Stimulated activated CD8-positive, alpha-beta memory T cell treated with anti-CD3 and anti-CD28 coated beads, Interleukin-4, amount 100 ng/mL, for 24 hours (primary cell): ENCODE results near the gene NDUFS4.
A peak's percentile ranks its signal among the peaks of the same experiment; 100 is the strongest.
"Not testable (repeated sequence)": the region's sequence is repeated elsewhere in the genome, so short reads cannot be mapped to it uniquely, and the experiment has no call there.

ENCODE experiments used
- DNase-seq: peaks from one replicate; pipeline ENCODE4 v3.0.0-alpha.2; 2020; ENCODE audit warnings: low read depth

The NDUFS4 gene

DNA sequence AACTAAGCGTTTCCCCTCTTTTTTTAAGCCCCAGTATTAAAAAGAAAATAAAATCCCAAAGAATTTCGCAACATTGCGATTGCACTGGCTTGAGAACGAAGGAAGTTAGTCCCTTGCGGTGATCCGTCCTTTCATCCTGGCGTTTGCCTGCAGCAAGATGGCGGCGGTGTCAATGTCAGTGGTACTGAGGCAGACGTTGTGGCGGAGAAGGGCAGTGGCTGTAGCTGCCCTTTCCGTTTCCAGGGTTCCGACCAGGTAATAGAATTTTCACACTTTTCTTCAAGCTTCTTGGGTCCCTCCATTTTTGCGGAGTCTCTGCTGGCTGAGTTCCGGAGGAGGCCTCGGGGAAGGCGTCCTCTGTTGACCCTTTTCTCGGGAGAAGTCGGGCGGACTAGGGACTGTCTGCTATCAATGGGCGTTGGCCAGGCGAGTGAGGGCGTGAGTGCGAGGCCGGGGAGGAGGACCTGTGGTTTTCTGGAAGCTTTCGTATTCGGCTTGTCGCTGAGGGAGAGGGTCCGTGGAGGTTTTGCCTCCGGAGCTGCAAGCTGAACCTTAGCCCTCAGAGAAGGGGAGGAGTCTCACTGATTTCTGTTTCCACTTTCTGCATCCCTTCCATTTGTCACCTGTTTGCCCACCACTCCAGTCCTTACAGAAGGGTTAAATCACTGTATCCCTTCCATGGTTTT, at the start of gene NDUFS4:
Gene NDUFS4 (plus strand): TSS at position 134 of the 686 bp plus-strand sequence. CDS start 24 bp downstream, at position 158.
- DNase-seq = peak; percentile 66

DNA sequence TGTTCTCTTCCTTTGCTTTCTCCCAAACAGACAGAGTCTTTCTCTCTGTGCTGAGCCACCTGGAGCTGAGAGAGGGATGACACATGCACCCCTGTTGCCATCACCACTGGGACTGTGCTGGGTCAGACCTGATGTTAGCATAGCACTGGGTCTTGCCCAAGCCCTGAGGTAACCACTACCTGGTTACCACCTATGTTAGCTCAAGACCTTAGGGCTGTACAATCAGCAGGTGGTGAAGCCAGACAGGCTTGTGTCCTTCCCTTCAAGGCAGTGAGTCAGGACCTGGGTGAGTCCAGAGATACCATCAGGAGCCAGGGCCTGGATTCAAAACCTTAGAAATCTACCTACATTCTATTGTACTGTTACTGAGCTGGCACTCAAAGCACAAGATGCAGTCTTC, 47.9 kb upstream of the NDUFS4 start:
- no peak for DNase-seq

DNA sequence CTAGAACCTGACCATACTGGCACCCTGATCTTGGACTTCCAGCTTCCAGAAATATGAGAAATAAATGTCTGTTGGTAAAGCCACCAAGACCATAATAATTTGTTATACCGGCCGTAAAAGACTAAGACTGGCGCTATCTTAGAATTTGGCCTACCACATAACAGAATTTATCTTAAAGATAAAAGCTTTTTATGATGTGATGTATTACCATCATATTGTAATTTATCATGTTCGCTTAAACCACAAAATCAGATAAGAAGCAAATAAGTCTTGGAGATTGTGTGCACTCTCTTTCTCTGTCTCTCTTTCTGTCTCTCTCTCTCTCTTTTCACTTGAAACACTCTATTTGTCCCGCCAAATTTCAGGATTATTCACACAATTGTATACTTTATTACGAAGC, 44.5 kb upstream of the NDUFS4 start:
- DNase-seq = no peak

DNA sequence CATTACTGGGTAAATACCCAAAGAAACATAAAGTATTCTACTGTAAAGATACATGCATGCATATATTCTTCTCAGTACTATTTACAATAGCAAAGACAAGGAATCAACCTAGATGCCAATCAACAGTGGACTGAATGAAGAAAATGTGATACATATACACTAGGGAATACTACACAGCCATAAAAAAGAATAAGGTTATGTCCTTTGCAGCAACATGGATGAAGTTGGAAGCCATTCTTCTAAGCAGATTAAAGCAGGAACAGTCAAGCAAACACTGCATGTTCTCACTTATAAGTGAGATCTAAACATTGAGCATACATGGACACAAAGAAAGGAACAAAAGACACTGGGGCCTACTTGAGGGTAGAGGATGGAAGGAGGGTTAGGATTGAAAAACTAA, 39.6 kb upstream of the NDUFS4 start:
- no peak for DNase-seq

DNA sequence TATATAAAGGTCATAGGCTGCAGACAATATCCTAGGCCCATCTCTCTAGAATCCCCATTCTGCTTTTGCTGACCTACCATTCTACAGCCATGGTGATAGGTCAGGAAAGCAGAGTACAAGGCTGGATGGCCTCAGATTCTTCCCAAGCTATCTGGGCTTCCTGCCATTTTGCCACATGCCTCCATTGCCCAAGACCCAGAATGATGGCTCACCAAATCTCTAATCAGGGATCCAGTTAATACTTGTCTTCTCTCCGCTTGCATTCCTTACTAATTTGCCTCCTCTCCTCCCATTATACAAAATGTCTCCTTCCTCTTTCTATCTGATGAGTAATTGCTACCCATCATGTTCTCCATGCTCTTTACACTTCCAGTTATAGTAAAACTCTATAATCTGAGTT, 22.7 kb upstream of the NDUFS4 start:
- no peak for DNase-seq

DNA sequence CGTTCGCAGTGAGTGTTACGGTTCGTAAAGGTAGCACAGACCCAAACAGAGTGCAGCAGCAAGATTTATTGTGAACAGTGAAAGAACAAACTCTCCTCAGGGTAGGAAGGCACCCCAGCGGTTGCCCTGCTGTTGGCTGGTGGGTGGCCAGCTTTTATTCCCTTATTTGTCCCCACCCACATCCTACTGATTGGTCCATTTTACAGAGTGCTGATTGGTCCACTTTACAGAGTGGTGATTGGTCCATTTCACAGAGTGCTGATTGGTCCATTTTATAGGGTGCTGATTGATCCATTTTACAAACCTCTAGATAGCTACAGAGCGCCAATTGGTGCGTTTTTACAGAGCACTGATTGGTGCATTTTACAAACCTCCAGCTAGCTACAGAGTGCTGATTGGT, 19.7 kb upstream of the NDUFS4 start:
- DNase-seq = not testable (repeated sequence)

DNA sequence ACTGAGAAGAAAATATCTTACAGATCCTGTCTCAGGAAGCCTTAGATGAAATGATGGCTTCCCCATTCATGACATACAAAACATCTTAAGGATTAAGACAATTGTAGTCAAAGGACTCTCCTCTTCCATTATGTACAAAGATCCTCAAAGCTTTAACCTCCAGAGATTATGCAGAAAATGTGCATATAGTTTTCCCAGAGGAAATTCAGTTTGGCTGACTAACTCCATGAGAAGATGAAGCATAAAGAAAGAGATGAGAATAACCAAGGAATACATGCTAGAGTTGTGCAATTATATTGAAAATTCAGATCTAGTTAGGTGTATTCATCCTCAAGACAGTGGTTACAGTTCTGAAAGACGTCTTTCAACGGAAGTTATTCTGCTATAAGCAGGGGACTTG, 18.6 kb upstream of the NDUFS4 start:
- no peak for DNase-seq

DNA sequence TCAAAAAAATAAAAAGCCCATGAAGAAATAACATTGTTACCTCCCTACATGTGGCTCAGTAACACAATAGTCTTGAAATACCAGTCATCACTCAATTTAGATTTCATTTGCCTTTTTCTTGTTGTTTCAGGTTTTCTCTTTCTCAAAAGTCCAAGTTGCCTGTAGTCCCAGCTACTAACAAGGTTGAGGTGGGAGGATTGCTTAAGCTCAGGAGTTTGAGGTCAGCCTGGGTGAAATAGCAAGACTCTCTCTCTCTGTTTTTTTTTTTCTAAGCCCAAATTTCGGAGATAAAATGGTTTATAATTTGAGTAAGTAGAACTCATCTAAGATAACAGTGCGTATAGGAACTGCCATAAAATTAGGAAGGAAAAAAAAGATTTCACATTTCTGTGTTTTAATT, 17.5 kb upstream of the NDUFS4 start:
- DNase-seq = no peak

DNA sequence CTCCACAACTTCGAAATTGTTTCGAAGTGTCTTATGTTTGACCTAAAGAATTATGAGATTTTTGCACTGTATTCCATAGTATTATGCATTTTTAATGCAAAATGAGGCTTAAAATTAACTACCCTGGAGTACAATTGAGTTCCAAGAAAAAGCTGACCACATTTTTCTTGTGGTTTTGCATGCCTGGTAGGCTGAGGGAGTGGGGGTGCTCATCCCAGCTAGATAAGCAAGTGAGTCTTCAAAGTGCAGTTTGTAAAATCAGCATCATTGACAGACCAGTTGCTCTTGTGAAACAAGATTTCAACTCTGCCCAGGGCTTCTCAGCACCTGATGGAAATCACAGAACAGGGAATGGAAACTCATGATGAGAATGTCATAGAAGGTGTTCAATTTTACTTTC, 17.0 kb upstream of the NDUFS4 start:
- no peak for DNase-seq

DNA sequence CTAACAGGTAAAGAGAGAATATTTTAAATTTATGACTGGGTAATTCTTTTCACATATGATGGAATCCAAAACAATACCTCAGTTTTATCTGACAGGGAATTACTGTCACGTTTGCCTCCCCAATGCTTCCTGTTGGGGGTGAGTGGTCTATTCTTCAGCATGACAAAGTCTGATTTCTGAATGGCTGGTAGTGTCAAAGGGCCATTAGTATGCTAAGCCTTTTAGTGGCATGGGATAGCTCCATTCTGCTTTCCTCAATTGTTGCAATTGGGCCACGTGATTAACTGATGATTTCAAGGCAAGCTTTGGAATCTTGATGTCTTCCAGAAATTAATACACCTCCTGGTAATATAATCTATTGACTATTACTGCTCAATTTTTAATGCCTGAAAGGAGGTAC, 14.7 kb upstream of the NDUFS4 start:
- DNase-seq = no peak

DNA sequence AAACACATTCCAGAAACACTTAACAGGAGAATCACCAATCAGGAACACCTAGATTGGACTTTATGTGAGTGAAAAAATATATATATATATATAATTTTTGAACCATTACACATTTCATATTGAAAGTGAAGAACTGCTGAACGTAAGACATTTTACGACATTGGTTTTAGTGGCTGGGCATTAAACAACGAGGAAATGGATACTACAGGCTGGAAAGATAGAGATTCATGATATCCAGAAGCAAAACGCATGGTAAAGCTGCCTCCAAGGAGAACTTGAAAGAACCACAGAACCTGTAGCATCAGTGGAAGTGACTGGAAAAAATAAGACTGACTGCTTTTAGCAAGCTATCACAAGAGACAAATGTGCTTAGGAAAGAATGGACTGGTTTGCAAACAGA, 13.2 kb upstream of the NDUFS4 start:
- DNase-seq = no peak

DNA sequence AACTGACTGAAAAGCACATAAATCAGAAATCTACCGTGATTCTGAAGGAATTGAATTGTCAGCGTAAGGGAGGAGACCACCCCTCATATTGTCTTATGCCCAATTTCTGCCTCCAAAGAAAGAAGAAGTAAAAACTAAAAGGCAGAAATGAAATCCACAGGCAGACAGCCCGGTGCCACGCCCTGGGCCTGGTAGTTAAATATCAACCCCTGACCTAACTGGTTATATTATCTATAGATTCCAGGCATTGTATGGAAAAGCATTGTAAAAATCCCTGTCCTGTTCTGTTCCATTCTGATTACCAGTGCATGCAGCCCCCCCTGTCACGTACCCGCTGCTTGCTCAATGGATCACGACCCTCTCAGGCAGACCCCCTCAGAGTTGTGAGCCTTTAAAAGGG, 11.9 kb upstream of the NDUFS4 start:
- not testable (repeated sequence) for DNase-seq

DNA sequence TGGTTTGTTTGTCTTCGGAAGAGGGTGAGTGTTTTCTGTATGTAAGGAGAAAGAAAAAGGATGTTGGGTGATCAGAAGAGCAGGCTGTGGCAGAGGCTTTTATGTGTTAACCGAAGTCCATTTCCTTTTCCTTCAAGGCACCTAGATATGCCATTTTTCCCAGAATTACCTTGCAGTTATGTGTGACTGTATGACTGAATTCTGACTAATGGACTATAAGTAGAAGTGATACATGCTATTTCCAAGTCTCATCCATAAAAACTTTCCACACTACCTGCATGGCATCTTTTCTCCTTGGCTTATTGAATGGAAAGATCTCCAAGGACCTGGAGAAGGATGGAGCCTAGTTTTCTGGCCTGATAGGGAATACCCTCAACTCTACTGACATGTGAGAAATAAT, 10.6 kb upstream of the NDUFS4 start:
- no peak for DNase-seq

DNA sequence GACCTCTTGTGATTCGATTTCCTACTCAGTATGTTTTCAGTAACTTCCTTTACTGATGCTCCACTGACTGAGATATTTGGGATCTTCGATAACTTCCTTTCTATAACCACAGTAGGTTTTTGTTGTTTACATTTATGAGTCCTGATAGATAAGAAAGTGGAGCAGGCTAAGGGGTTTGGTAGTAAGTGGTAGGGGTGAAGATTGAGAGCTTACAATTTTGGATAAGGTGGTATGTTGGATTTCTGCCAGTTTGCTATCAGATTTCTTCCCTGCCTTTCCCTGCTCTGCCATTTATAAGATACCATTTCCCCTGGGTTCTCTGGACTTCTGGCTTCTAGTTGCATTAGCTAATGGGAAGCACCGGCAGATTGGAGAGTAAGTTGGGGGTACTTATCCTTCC, 7.9 kb upstream of the NDUFS4 start:
- DNase-seq = no peak

DNA sequence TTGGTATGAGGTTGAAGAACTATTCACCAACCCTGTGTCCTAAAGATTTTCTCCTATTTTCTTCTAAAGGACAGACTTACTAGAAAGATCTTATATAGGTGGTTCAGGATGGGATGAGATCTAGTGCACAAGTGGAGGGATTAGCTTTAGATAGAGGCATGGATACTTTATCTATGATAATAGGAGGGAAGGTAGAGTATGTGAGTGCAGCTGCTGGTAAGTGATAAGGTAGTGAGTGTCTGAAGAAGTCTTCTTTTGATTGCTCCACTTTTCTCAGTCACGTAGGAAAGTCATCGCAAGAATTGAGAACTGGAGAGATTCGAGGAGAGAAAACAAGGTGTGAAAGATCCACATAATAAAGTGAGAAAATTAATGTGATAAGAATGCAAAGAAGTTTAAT, 6.0 kb upstream of the NDUFS4 start:
- DNase-seq = no peak

DNA sequence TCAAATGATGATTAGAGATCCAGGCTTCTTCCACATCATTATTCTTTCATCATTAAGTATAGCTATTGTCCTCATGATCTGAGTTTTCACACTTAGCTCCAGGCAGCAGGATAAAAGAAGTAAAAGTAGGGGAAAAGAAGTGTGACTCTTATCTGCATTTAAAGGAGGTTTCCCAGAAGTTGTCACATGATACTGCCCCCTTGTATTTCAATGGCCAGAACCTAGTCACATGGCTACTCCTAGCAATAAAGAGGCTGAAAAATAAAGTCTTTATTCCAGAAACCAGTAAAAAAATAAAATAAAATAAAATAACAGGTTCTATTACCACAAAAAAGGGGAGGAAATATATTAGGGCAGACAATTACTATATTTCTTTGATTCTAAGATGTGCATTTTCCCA, 5.3 kb upstream of the NDUFS4 start:
- DNase-seq = no peak

DNA sequence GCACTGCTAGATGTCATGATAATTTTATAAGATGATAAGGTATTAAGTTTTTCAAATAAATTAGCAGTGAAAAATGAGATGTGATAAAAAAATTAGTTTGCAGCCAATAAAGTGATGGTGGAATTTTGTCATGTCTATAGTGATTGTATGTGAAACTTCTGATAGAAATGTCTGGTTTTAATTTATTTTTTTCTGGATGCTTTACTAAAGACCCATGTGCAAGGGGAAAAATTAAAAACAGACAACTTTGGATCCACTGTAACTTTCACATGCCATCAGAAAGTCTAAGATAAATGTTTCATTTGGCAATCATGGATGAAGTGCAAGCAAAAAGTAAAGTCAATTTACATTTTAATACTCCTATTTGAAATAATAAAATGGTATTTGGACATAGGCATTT, 4.4 kb upstream of the NDUFS4 start:
- DNase-seq = no peak

DNA sequence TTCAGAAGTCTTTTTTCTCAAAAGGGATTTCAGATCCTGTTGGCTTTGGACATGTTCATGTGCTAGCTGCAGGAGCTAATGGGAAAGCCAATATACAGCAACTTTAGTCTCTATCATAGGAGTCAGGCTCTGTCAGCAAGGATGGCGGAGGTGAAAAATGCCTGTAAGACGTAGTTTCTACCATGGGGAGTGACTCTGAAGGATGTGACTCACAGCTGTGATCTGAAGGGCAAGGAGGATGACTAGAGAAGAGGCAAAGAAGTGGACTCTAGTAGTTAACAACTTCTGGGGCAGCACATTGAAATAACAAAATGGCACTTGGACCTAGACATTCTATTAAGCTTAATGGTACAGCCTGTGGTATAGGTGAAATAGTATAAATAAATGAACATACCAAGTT, 3.1 kb upstream of the NDUFS4 start:
- no peak for DNase-seq

DNA sequence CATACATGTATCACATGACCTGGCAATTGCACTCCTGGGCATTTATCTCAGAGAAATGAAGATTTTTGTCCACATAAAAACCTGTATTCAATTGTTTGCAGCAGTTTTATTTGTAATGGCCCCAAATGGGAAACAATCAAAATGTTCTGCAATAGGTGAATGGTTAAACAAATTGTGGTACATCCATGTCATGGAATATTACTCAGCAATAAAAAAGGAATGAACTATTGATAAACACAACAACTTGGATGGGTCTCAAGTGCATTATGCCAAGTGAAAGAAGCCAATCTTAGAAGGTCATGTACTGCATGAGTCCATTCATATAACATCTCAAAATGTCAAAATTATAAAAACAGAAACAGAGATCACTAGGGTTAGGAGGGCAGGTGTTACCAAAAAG, 1.5 kb upstream of the NDUFS4 start:
- no peak for DNase-seq

DNA sequence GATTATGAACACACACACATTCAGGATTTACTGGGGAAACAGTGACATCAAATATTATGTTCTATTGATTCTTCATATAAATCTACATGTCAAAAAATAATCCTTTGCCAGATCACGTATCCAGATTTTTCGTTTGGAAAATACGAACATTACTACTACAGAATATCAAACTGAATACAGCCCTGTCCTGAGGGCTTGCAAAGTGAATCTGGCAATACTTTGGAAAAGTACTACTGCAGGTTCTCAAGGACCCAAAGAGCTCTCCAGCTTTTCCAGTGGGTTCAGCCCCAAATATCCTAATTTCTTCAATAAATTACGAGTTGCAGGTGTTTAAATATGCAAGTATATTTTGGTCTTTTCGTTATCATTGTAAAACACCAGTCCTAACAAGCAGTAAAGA, 411 bp upstream of the NDUFS4 start:
- no peak for DNase-seq

DNA sequence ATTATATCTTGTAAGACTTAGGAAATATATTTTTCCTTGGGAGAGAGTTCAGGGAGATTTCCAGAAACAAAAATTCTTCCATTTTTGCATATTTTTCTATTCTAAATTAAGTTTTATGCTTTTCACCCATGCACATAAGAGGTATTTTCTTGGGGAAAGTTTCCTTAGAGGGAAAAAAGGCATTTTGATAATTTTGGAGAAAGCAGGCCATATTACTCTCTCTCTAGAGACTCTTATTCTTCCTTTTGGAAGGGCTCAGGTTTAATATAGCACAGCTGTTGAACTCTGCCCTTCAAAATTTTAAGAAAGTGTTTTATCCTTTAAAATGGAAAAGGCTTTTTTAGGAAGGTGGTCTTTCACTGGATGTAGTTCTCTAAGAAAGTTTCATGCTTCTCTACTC, 8.0 kb downstream of the NDUFS4 start:
- no peak for DNase-seq

DNA sequence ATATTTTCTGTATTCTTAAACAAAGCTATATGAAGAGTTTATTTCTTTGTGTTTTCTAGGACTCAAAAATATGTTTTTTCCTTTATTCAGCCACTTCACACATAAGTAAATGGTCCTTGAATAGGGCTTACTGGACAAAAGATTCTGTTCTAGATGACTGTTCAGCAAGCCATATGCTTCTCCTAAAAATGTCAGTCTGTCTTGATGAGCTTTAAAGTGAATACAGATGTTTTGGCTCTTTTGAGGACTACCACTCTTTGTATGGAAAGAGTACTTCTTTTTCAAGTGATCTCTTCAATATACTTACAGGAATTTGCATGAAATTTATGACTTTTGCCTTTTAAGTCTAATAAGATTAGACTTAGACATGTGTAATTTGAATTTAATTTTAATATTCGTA, 8.4 kb downstream of the NDUFS4 start:
- no peak for DNase-seq

DNA sequence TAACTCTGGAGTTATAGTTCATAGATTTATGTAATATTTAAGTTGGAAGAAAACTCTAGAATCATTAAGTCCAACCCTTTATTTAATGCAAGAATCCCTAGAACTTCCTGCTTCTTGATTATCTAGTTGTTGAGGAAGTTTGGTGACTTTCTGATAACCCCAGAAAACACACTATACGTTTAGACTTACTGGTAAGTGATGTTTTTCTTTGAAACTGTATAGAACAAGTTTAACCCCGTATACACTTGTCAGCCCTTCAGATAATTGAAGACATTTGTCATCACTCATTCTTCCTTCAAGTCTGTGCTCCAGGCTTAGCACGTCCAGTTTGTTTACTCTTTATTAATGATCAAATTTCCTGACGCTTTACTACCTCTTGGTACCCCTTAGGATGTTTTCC, 9.0 kb downstream of the NDUFS4 start:
- DNase-seq = no peak

DNA sequence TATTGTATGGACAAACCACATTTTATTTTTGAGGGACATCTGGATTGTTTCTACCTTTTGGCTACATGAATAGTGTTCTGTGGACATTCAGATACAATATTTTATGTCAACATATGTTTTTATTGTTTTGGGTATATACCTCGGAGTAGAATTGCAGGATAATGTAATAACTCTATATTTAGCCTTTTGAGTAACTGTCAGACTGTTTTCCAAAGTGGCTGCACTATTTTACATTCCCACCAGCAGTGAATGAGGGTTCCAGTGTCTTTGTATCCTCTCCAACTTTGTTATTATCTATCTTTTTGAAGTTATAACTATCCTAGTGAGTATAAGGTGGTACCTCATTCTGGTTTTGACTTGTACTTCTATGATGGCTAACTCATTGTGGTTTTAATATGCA, 11.0 kb downstream of the NDUFS4 start:
- DNase-seq = no peak

DNA sequence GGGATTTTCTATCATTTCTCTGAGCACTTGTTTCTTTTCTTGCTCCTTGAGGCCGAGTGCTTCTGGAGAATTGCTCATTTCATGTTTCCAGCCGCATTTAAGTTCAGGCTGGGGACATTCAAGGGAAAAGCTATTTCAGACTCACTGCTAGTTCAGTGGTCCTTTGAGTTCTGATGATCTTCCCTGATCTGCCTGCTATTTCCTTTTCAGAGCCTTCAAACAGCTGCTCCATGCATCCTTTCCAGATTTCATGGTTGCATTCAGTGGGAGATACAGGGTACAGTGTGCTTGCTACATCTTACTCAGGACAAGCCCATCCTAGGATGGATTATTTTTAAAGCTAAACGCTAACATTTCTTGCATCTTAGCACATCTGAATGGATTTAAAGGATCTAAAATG, 14.7 kb downstream of the NDUFS4 start:
- no peak for DNase-seq
